GM18861 (cell line): ENCODE results near the gene CASZ1.

ENCODE experiments used
- ATAC-seq: cut with Tn5 transposase; IDR thresholded peaks from one replicate; pipeline ENCODE4 v1.9.1; 2021; ENCODE audit not compliant: unreplicated experiment

Gene CASZ1

GRCh38 chr1:10825592-10825991 is 29.1 kb upstream of the CASZ1 start:
- no peak for ATAC-seq

- no peak for ATAC-seq
Observed at GRCh38 chr1:10824821-10825540, 28.5 kb upstream of the CASZ1 start.

GRCh38 chr1:10823000-10823401 is 26.6 kb upstream of the CASZ1 start:
- no peak for ATAC-seq

- ATAC-seq: no peak
Observed at GRCh38 chr1:10821388-10821787, 24.9 kb upstream of the CASZ1 start.

GRCh38 chr1:10820422-10820821 is 24.0 kb upstream of the CASZ1 start:
- ATAC-seq: no peak

- ATAC-seq: no peak
Observed at GRCh38 chr1:10819198-10819901, 22.9 kb upstream of the CASZ1 start.

- ATAC-seq: no peak
Observed at GRCh38 chr1:10818262-10819197, 22.1 kb upstream of the CASZ1 start.

- ATAC-seq: no peak
Observed at GRCh38 chr1:10816743-10817369, 20.4 kb upstream of the CASZ1 start.

GRCh38 chr1:10816233-10816632 is 19.8 kb upstream of the CASZ1 start:
- no peak for ATAC-seq

GRCh38 chr1:10815858-10816195 is 19.4 kb upstream of the CASZ1 start:
- ATAC-seq: no peak

GRCh38 chr1:10814976-10815857 is 18.8 kb upstream of the CASZ1 start:
- ATAC-seq: no peak

GRCh38 chr1:10814312-10814711 is 17.9 kb upstream of the CASZ1 start:
- no peak for ATAC-seq

- ATAC-seq: no peak
Observed at GRCh38 chr1:10813799-10814198, 17.4 kb upstream of the CASZ1 start.

GRCh38 chr1:10812387-10812915 is 16.0 kb upstream of the CASZ1 start:
- no peak for ATAC-seq

- ATAC-seq: no peak
Observed at GRCh38 chr1:10808441-10808840, 12.0 kb upstream of the CASZ1 start.

GRCh38 chr1:10806966-10807365 is 10.5 kb upstream of the CASZ1 start:
- ATAC-seq: no peak

GRCh38 chr1:10803971-10804820 is 7.8 kb upstream of the CASZ1 start:
- ATAC-seq: no peak

- no peak for ATAC-seq
Observed at GRCh38 chr1:10802944-10803715, 6.7 kb upstream of the CASZ1 start.
